SHP77 (cell line): ENCODE data around the gene GNG2.
"Not testable (repeated sequence)": the region's sequence is repeated elsewhere in the genome, so short reads cannot be mapped to it uniquely, and the experiment has no call there.

Source experiments
- DNase-seq, 2 experiments: peaks; one replicate each; lab custom pipeline; 2025; lab: John Stamatoyannopoulos, UW

GNG2 gene

GRCh38 chr14:51894250-51894649 is 33.8 kb downstream of the GNG2 start:
- no peak for DNase-seq

GRCh38 chr14:51895375-51895774 is 35.0 kb downstream of the GNG2 start:
- DNase-seq, result no peak

- no peak for DNase-seq
Measured at GRCh38 chr14:51897791-51898355, 37.5 kb downstream of the GNG2 start.

- DNase-seq, result no peak
Measured at GRCh38 chr14:51901475-51902024, 41.1 kb downstream of the GNG2 start.

GRCh38 chr14:51905656-51906121 is 45.3 kb downstream of the GNG2 start:
- DNase-seq, result not testable (repeated sequence)

- DNase-seq, result no peak
Measured at GRCh38 chr14:51908086-51908485, 47.7 kb downstream of the GNG2 start.

- DNase-seq, result no peak
Measured at GRCh38 chr14:51912112-51912786, 51.8 kb downstream of the GNG2 start.

- no peak for DNase-seq
Measured at GRCh38 chr14:51914310-51914709, 53.9 kb downstream of the GNG2 start.

- DNase-seq, result no peak
Measured at GRCh38 chr14:51917193-51917592, 56.8 kb downstream of the GNG2 start.

GRCh38 chr14:51921026-51921425 is 60.6 kb downstream of the GNG2 start:
- no peak for DNase-seq

- no peak for DNase-seq
Measured at GRCh38 chr14:51922624-51923023, 62.2 kb downstream of the GNG2 start.

- DNase-seq, result no peak
Measured at GRCh38 chr14:51924600-51924999, 64.2 kb downstream of the GNG2 start.

GRCh38 chr14:51925980-51926379 is 65.6 kb downstream of the GNG2 start:
- no peak for DNase-seq

GRCh38 chr14:51926449-51926848 is 66.0 kb downstream of the GNG2 start:
- DNase-seq, result no peak

- no peak for DNase-seq
Measured at GRCh38 chr14:51928568-51928967, 68.2 kb downstream of the GNG2 start.

GRCh38 chr14:51929166-51929565 is 68.8 kb downstream of the GNG2 start:
- no peak for DNase-seq

GRCh38 chr14:51929910-51930682 is 69.7 kb downstream of the GNG2 start:
- no peak for DNase-seq

GRCh38 chr14:51931308-51931707 is 70.9 kb downstream of the GNG2 start:
- no peak for DNase-seq

- no peak for DNase-seq
Measured at GRCh38 chr14:51933191-51933590, 72.8 kb downstream of the GNG2 start.

- no peak for DNase-seq
Measured at GRCh38 chr14:51938137-51938536, 77.7 kb downstream of the GNG2 start.

- DNase-seq, result no peak
Measured at GRCh38 chr14:51938821-51939220, 78.4 kb downstream of the GNG2 start.

GRCh38 chr14:51939226-51939625 is 78.8 kb downstream of the GNG2 start:
- DNase-seq, result no peak

GRCh38 chr14:51939755-51940301 is 79.4 kb downstream of the GNG2 start:
- DNase-seq, result no peak
